Measurements from ENCODE around the gene GLIS1. TPM values are rescaled to one million over a fixed set of nuclear protein-coding genes. Genes with fewer than 3 reads are reported as not detected.

The GLIS1 gene
- total RNA-seq, 1 donor from 2014 or later: not detected

GRCh38 chr1:53499257-53500203 is 239.4 kb downstream of the GLIS1 start:
- H3K4me1 Mint-ChIP-seq (ENCODE audit: unreplicated experiment): no peaks in the 10 kb centered on the region
- no peak overlapping the region for H3K27ac Mint-ChIP-seq (ENCODE audit: unreplicated experiment)
- no peaks in the 10 kb centered on the region for H3K36me3 Mint-ChIP-seq (ENCODE audit: low read depth, unreplicated experiment)
- H3K4me3 Mint-ChIP-seq (ENCODE audit: unreplicated experiment): no peak overlapping the region
- no peak for TF ChIP-seq CTCF (IDR thresholded peaks at IDR 0.05; ENCODE audit: unreplicated experiment)
- no peaks in the 10 kb centered on the region for H3K9me3 Mint-ChIP-seq (ENCODE audit: unreplicated experiment)
- H3K27me3 Mint-ChIP-seq (ENCODE audit: unreplicated experiment): peaks cover 7% of the 10 kb centered on the region
- no peak for DNase-seq (ENCODE audit: low spot score)

DNA sequence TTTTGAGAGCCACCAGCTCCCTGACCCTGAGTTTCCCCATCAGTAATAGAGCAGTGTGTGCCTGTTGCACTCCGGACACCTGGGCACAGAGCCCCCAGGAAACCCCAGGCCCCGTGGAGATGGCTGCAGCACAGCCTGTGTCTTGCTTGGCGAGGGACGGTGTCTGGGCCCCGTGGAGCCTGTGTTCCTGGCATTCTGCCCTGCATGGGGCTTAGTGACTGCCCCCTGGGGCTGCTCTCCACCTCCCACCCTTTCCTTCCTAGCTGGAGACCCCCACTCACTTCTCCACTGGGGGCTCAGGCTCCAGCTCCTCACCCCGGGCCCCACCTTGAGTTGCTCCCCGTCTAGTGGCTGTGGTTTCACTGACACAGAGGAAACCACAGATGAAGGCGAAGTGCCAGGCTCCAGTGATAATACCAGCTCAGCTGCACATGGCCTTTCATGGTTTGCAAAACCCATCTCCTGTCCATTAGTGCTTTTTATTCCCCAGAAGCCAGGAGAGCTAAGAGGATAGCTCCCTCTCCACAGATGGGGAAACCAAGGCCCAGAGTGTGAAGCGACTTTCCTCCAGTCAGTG is 240.3 kb downstream of the GLIS1 start:
- Mint-ChIP-seq H3K4me1 (ENCODE audit: unreplicated experiment) (no peaks in the 10 kb centered on the region), H3K27ac (ENCODE audit: unreplicated experiment) (no peak overlapping the region), H3K27me3 (ENCODE audit: unreplicated experiment) (peaks cover 5% of the 10 kb centered on the region), H3K4me3 (ENCODE audit: unreplicated experiment) (no peak overlapping the region), H3K36me3 (ENCODE audit: low read depth, unreplicated experiment) (no peaks in the 10 kb centered on the region), H3K9me3 (ENCODE audit: unreplicated experiment) (no peaks in the 10 kb centered on the region)
- no peak for TF ChIP-seq CTCF (IDR thresholded peaks at IDR 0.05; ENCODE audit: unreplicated experiment)
- DNase-seq (ENCODE audit: low spot score): no peak

DNA sequence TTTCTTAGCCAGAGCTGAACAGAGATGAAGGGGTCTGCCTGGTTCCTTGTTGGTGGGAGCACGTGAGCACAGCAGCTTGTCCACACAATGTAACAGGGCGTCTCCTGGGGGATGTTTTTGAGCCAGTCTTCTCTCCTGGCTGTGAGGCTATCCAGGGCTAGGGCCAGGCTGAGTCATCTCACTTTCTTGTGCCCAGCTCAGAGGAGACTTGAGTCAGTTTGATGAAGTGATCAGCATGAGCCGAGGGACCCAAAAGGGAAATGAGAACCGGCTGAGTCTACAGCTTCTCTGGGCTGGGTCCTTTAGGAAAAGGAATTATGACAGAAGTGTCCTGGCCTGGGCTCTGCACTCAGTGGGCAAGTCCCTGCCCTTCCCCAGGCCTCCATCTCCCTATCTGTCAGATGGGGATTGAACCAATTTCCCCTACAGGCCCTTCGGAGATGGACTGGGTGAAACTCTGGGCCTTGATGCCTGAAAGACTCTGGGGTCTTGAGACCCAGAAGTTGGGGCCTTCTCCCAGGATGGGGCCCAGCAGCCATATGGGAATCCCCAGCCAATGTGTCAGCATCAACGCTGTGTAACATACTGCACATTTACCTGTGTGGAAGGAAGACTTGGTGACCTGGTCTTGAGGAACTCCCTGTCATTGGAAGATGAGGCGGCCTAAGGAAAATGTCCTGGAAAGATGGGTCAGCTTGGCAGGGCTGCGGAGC is 243.2 kb downstream of the GLIS1 start:
- no peak for DNase-seq (ENCODE audit: low spot score)
- TF ChIP-seq CTCF (IDR thresholded peaks at IDR 0.05; ENCODE audit: unreplicated experiment): no peak

GRCh38 chr1:53490351-53490750 is 248.6 kb downstream of the GLIS1 start:
- TF ChIP-seq CTCF (IDR thresholded peaks at IDR 0.05; ENCODE audit: unreplicated experiment): no peak
- Mint-ChIP-seq H3K9me3 (ENCODE audit: unreplicated experiment) (no peaks in the 10 kb centered on the region), H3K4me1 (ENCODE audit: unreplicated experiment) (no peaks in the 10 kb centered on the region), H3K36me3 (ENCODE audit: low read depth, unreplicated experiment) (no peaks in the 10 kb centered on the region), H3K27ac (ENCODE audit: unreplicated experiment) (no peak overlapping the region), H3K4me3 (ENCODE audit: unreplicated experiment) (no peak overlapping the region), H3K27me3 (ENCODE audit: unreplicated experiment) (peaks cover 2% of the 10 kb centered on the region)
- DNase-seq (ENCODE audit: low spot score): no peak

More for the DNA sequence above, 243.2 kb downstream of the GLIS1 start:
- Mint-ChIP-seq H3K27me3 (ENCODE audit: unreplicated experiment) (peaks cover 5% of the 10 kb centered on the region), H3K4me3 (ENCODE audit: unreplicated experiment) (no peak overlapping the region), H3K27ac (ENCODE audit: unreplicated experiment) (no peak overlapping the region), H3K36me3 (ENCODE audit: low read depth, unreplicated experiment) (no peaks in the 10 kb centered on the region), H3K9me3 (ENCODE audit: unreplicated experiment) (no peaks in the 10 kb centered on the region), H3K4me1 (ENCODE audit: unreplicated experiment) (no peaks in the 10 kb centered on the region)
